OCI-LY1 (cell line): ENCODE data around the gene SLC2A9.

Experiments
- EZH2 ChIP-seq: fragments of 200-600 bp; sonication (generic), shearing (Covaris generic); IDR thresholded peaks from 2 replicates; pipeline ENCODE4 v1.8.0; 2017; ENCODE audit warnings: borderline replicate concordance, mixed run types, mild to moderate bottlenecking, antibody characterized with exemption, low read length, moderate library complexity, mixed read lengths
- TF ChIP-seq, protein P1 (sequence below): fragments of 200-600 bp; sonication (generic), shearing (Covaris generic); IDR thresholded peaks from 2 replicates; pipeline ENCODE4 v1.5.1; 2017; ENCODE audit warnings: mild to moderate bottlenecking, antibody characterized with exemption, low read length, moderate library complexity, mixed read lengths

DNA sequence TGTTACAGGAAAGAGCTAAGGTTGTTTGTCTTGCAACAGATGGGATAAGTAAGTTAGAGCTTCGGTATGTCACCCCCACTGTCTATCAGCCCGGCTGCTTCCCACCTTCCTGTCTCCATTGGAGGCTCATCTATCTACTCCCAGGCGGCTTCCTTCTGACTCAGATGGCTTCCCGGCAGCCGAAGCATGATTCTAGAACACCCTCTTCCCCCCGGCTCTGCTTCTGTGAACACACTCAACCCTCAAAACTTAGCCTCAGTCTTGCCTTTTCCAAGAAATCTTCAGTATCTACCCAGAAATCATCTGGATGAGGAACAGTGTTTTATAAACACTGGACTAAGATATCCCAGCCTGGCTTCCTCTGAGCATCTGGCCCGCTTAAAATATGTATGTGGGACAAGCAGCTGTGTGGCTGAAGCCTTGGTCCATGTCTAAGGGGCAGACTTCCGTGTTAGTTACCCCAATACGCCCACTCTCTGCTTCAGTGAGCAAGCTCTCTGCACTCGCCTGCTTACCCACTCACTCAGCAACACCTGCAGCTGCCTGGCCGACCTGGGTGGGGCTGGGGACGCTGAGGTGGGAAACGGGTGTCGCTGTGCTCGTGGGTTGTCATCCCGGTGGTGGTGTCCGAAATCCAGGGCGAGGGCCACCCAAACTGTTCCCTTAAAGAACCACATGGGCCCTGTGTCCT is 12.0 kb upstream of the SLC2A9 start:
- TF ChIP-seq, protein P1, sequence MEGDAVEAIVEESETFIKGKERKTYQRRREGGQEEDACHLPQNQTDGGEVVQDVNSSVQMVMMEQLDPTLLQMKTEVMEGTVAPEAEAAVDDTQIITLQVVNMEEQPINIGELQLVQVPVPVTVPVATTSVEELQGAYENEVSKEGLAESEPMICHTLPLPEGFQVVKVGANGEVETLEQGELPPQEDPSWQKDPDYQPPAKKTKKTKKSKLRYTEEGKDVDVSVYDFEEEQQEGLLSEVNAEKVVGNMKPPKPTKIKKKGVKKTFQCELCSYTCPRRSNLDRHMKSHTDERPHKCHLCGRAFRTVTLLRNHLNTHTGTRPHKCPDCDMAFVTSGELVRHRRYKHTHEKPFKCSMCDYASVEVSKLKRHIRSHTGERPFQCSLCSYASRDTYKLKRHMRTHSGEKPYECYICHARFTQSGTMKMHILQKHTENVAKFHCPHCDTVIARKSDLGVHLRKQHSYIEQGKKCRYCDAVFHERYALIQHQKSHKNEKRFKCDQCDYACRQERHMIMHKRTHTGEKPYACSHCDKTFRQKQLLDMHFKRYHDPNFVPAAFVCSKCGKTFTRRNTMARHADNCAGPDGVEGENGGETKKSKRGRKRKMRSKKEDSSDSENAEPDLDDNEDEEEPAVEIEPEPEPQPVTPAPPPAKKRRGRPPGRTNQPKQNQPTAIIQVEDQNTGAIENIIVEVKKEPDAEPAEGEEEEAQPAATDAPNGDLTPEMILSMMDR, result no peak
- TF ChIP-seq EZH2, result no peak
